GM15510 (cell line): ENCODE measurements around the gene CD200.

ENCODE experiments used
- POLR2A ChIP-seq: IDR thresholded peaks from 3 replicates; pipeline ENCODE4 v1.6.1; 2011; ENCODE audit warnings: borderline replicate concordance; ENCODE audit not compliant: insufficient read length; ENCODE audit errors: extremely low read depth

The CD200 gene

DNA sequence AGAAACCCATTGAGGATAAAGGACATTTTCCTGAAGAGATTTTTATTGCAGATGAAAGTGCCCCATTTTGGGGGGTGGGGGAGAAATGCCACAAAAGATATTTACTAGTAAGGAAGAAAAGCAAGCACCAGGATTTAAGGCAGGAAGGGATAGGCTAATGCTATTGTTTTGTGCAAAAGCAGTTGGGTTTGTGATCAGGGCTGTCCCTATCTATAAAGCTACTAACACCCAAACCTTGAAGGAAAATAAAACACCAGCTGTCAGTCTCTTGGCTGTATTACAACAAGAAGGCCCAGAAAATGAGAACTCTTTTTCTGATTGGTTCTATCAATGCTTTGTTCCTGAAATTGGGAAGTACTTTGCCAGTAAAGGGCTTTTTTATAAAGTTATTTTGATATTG lies 56.0 kb downstream of the CD200 start:
- no peak for TF ChIP-seq POLR2A

DNA sequence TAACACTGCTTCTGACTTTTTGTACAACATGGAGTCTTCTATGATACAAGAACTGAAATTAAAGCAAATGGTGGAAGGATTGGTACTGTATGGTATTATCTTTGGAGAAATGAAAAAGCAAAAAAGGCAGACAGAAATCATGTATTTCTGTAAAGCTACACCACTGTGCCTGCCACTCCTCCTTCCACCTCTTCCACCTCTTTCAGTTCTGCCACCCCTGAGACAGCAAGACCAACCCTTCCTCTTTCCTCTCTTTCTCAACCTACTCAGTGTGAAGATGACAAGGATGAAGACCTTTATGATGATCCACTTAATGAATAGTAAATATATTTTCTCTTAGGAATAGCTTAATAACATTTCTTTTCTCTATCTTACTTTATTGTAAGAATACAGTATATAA lies 57.0 kb downstream of the CD200 start:
- TF ChIP-seq POLR2A: no peak

DNA sequence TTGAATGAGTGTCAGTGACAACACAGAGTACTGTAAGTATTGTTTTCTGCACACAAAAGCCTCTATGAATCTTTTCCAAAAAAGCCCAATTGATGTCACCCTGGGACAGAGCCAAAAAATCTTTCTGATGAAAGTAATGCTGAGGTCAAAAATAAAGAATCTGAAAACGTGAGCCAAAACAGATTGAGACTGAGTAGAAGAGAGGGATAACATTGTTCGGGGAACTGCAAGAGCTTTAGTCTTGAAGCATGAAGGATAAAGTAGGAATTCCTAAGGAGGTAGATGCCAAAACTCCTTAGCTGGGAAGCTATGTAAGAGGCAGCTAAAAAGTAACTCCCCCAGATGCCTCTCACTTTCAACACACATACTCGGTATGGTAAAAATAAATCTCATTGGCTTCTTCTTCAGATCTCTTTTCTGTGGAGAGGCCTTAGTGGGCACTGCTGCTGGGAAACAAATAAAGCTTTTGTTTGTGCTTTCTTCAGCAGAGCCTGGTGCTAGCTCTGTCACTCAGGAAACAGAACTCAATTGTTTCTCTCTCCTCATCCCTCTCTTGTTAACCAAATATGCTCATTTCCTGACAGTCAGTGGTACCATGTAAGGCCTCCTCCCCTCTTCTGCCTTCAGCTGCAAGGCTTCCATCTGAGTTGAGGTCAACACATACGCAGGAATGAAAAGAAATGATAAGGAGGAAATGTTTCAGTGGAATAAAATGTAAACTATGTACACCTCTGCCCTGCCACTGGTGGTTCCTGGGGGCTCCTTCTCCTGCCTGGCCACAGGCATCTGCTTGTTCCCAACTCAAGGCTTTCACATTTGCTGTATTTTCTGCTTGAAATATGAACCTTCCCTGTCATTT lies 58.1 kb downstream of the CD200 start:
- no peak for TF ChIP-seq POLR2A

DNA sequence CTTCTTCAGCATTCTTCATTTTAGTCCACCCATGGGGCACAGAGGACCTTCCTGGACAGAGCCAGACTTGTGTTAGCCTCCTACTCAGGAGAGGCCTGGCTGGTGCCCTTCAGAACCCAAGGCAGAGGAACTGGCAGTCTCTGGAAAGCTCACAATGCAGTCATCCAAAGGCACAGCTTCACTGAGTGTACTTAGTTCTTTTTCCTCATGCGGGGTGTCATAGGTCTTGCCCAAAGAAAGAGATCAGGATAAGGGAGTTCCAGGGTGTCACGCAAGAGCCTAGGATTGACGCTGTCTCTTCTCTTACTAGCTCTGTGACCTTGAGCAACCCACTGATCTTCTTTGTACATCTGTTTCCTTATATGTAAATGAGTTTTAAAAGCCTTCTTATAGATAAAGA lies 58.7 kb downstream of the CD200 start:
- TF ChIP-seq POLR2A: no peak

DNA sequence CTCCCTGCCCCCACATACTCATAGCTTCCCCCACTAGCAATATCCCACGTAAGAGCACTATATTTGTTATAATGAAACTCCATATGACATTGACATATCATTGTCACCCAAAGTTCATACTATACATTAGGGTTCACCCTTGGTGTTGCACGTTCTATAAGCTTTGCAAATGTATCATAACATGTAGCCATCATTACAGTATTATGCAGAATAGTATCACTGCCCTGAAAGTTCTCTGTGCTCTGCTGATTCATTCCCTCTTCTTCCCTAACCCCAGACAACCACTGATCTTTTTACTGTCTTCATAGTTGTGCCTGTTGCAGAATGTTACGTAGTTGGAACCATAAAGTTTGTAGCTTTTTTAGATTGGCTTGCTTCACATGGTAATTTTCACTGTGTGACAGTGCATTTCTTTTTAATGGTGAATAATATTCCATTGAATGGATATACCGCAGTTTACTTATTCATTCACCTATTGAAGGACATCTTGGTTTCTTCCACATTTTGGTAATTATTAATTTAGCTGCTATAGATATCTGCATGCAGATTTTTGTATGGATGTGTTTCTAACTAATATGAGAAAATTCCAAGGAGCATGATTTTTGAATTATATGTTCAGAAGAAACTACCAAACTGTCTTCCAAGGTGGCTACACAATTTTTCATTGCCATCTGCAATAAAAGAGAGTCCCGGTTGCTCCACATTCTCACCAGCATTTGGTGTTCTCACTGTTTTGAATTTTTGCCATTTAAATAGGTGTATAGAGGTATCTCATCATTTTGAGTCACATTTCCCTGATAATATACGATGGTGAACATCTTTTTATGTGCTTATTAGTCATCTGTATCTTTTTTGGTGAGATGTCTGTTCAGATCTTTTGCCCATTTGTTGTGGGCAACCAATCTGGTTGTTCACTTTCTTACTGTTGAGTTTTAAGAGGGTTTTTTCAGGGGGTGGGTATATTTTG lies 59.7 kb downstream of the CD200 start:
- no peak for TF ChIP-seq POLR2A

DNA sequence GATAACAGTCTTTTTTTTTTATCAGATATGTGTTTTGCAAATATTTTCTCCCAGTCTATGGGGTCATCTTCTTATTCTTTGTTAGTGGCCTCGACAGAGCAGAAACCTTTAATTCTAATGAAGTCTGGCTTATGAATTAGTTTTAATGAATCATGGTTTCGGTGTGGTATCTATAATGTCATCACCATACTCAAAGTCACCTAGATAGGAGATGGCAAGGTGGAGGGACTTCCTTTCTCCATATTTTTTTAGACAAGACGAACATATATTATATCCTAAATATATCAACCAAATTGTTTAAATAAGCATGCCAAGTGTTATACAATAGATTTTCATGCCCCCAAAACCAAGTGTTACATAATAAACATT lies 60.4 kb downstream of the CD200 start:
- TF ChIP-seq POLR2A: no peak

DNA sequence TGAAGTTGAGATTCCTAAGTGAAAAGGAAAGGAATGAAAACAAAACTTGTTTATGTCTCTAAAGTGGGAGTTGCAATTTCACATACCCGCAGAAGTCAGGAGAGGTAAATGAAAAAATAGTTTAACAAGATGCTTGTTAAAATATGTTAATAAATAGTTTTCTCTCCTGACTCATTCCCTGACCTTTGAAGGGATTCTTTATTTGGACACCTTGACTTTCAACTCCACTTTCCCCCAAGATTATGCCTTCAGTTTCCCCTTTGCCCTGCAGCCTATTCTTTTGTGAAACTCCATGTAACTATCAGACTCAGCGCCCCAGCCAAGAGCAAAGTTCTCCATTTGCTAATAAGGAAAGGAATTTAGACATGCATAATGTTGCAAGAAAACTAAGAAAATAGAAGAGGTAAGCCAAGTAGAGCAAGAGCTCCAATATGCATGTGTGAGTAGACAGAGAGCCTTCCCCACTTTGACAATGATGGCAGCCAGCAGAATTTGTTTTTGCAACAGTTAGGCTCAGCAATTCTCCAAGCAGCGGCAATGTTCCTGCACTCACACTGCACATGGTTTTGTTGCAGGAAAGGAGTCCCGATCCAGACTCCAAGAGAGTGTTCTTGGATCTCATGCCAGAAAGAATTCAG lies 61.2 kb downstream of the CD200 start:
- TF ChIP-seq POLR2A: no peak

DNA sequence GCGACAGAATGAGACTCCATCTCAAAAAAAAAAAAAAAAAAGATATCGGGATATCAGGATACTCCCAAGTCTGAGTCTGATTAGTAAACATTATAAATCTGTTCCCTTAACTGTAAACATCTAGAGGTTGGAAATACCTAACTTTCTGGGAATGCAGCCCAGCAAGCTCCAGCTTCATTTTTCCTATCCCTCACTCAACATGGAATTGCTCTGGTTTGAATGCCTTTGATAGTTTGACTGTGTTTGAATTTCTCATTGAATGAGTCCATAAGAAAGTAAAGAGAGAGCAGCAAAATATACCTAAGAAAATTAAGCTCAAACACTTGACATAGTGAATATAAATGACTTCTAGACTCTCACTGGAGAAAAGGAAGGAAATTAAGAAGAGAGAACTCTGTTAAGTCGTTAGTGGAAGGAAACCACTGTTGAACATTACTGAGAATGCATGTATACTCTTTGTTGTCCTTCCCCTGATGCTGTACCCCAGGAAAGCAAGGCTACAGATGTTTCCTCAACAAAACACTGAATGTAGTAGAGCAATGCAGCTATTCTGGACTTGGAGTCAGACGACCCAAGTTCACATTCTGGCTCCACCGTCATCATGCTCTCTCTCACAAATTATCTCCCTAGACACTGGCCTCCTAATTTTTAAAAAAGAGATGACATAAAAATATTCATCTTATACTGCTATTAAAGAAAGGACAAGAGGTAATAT lies 62.4 kb downstream of the CD200 start:
- no peak for TF ChIP-seq POLR2A

DNA sequence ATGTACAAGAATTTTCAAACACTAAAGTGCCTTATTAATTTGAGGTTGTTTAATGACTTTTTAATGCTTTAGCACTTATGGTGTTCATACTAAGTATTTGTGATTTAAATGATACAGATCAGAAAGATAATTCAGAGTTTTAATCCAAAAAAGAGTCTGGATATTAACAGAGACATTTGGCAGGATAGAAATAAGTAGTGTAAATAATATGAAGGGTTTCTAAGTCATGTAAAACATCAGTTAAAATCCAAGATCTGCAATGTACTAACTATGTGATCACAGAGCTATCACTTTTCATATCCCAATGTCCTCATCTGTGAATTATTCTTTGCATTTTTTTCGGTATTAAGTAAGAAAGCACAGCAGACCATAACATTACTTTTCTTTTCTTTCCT lies 62.9 kb downstream of the CD200 start:
- TF ChIP-seq POLR2A: no peak

DNA sequence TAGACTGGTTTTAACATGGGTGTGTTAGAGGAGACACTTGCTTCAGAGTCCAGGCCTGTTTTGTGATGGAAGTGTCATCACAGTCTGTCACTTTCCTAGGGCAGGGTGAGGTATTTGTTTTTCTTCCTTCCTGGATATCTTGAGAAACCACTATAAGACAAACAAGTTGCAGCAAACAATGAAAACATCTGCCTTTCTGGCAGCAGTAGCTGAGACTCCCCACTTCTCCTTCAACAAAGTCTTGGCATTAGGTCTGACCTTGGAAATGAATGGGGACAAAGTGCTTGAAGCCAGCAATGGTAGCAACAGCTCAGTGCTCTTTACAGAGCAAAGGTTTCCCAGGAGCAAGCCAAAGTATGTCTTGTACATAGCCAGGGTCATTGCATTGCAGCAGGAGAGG lies 64.6 kb downstream of the CD200 start:
- no peak for TF ChIP-seq POLR2A

DNA sequence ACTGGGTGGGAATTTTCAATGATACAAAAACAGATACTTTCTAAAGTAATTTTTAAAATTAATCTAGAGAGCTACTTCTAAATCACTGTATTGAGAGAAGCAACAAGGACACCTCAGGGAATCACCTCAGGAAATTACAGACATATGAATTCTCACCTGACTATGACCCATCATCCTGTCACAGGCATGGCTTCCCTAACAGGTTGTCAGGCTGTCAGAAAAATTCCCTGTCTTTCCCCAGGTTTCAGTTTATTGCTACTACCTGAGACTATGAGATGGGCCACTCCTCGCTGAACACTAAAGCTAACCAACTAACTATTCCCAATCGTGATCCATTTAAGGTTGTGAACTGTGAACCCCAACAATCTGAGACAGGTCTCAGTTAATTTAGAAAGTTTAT lies 66.1 kb downstream of the CD200 start:
- TF ChIP-seq POLR2A: no peak

DNA sequence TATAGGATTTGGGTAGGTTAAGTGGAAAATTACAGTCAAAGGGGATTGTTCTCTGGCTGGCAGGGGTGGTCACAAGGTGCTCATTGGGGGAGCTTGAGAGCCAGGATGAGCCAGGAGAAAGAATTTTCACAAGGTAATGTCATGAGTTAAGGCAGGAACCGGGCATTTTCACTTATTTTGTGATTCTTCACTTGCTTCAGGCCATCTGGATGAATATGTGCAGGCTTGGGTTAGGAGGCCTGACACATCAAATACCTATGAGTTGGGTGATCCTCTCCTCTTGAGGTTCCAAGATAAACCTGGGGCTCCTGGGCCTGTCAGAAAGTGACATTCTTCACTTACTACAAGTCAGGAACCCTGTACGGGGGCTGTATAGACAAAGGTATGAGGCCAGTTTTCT lies 68.7 kb downstream of the CD200 start:
- TF ChIP-seq POLR2A: no peak

DNA sequence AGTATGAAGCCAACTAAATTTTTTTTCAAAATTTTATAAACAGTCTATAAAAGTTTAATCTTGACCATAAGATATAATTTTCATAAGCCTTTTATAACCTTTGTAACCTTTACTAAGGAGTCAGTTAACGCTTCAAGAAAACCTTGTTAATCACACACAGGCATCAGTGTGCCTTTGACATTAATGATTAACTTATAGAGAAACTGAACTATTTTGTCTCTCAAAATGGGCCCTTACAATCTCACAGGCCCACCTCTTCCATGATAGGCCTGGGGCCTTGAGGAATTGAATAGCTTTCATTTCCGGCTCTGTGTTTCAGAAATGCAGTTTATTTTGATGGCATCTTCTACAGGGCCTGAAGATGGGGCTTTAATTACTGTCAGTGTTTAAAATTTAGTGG lies 70.1 kb downstream of the CD200 start:
- TF ChIP-seq POLR2A: no peak

DNA sequence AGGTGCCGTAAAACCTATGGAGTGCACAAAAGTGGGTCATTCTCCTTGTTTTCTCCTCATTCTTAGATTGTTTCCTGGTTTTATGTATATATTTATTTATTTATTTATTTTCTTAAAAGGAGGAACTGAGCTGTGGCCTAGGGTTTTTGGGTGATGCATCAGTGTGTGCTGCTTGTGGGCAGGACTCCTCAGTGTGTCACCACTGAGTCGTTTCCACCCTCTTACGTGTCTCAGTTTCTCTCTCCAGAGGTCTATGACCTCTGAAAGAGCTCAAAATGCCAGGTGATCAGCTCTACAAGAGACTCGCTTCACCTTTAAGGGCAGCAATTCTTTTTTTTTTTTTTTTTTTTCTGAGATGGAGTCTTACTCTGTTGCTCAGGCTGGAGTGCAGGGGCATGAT lies 72.9 kb downstream of the CD200 start:
- TF ChIP-seq POLR2A: no peak
